ENCODE measurements around the gene CCT5. TPM values are rescaled to one million over a fixed set of nuclear protein-coding genes. Genes with fewer than 3 reads are reported as not detected.
A peak's percentile ranks its signal among the peaks of the same experiment; 100 is the strongest.

The CCT5 gene
- total RNA-seq: 100 to 1,000 TPM; 110 to 135 TPM

DNA sequence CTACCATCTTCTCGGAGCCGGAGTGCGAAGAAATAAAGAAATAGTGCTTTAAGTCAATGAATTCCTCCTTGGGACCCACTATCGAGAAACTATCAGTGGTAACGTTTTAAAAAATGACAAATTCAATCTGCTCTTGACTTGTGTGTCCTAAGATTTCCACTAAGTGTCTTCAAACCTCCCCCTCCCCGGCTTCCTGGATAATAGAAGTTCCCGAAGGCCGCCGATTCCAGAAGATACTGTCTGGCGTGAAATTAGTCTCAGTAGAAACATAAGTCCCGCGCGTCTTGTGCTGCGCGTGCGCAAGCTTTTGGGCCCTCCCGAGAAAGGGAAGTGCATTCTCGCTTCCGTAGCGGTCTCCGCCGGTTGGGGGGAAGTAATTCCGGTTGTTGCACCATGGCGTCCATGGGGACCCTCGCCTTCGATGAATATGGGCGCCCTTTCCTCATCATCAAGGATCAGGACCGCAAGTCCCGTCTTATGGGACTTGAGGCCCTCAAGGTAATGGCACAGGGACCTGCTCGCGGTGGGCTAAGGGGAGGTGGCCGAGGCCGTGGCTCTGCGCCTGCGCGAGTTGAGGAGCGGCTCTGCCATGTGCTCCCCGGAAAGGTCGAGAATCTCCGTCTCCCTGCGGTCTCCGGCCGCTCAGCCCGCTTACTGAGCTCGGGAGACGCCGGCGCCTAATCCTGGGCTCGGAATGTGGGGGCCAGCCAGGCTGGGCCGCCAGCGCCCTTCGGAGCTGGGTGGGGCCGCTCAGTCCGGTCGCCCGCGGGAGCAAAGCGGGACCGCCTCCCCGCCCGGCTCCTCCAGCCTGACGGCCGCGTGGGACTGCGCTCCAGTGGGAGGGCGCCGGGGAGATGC lies at the start of gene CCT5:
CCT5 (plus strand) TSS at position 333 of the 858 bp plus-strand sequence; CDS start at position 394, 61 bp downstream.
- peak; percentile 98 for ATAC-seq (ENCODE audit: insufficient number of reproducible peaks, low FRiP score, low read depth)
- H3K27ac ChIP-seq: peak within 1 kb of the TSS; percentile 74 to 95
- no peaks in the 10 kb centered on the region for H3K27me3 ChIP-seq (replicated peaks; ENCODE audit: insufficient read depth)
- DNase-seq (ENCODE audit: low spot score): peak; percentile 67
- peaks cover 15 to 24% of the 10 kb centered on the region in 2 donors for H3K4me1 ChIP-seq (ENCODE audit: control insufficient read depth in 1 of 2, low read depth in 2 of 2)
- H3K36me3 ChIP-seq: no peaks in the 10 kb centered on the region
- TF ChIP-seq, protein P1, sequence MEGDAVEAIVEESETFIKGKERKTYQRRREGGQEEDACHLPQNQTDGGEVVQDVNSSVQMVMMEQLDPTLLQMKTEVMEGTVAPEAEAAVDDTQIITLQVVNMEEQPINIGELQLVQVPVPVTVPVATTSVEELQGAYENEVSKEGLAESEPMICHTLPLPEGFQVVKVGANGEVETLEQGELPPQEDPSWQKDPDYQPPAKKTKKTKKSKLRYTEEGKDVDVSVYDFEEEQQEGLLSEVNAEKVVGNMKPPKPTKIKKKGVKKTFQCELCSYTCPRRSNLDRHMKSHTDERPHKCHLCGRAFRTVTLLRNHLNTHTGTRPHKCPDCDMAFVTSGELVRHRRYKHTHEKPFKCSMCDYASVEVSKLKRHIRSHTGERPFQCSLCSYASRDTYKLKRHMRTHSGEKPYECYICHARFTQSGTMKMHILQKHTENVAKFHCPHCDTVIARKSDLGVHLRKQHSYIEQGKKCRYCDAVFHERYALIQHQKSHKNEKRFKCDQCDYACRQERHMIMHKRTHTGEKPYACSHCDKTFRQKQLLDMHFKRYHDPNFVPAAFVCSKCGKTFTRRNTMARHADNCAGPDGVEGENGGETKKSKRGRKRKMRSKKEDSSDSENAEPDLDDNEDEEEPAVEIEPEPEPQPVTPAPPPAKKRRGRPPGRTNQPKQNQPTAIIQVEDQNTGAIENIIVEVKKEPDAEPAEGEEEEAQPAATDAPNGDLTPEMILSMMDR (IDR thresholded peaks at IDR 0.05): no peak
- H3K4me3 ChIP-seq: peak within 1 kb of the TSS; percentile 93
- no peaks in the 10 kb centered on the region for H3K9me3 ChIP-seq

DNA sequence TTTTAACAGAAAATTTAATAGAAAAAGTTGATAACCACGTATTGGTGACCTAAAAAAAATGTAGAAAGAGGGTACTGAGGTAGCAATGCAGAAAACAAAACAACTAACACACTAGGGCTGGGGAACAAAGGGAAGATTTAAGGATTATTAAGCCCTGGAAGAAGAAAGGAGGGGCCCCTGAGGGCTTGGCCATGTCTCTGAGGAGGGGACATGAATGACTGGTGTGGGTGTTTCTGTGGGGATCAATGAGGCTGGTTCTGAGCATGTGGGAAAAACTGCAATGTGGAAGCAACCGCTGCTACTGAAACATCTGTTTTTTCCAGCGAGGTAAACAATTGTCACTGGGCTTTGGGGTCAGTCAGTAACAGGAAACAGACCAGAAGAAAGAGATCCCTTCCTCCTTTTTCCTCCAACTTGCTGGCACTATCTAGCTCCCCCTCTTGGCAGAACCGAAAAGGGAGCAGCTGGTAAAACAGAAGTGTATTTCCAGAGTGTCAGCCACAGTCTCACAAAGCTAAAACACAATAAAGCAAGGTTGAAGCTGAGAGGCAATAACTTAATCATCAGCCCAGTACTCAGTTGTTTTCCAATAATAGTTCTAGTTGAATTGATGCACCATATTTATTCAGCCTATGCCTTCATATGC lies 48.7 kb upstream of the CCT5 start:
- DNase-seq (ENCODE audit: low spot score): no peak
- no peaks in the 10 kb centered on the region for H3K4me1 ChIP-seq (ENCODE audit: control insufficient read depth in 1 of 2, low read depth in 2 of 2)
- no peak overlapping the region for H3K27ac ChIP-seq
- peaks cover 4% of the 10 kb centered on the region for H3K9me3 ChIP-seq
- ATAC-seq (ENCODE audit: insufficient number of reproducible peaks, low FRiP score, low read depth): no peak
- H3K27me3 ChIP-seq (replicated peaks; ENCODE audit: insufficient read depth): no peaks in the 10 kb centered on the region
- no peak overlapping the region for H3K4me3 ChIP-seq
- H3K36me3 ChIP-seq: no peaks in the 10 kb centered on the region
- TF ChIP-seq, protein P1 (IDR thresholded peaks at IDR 0.05): no peak

DNA sequence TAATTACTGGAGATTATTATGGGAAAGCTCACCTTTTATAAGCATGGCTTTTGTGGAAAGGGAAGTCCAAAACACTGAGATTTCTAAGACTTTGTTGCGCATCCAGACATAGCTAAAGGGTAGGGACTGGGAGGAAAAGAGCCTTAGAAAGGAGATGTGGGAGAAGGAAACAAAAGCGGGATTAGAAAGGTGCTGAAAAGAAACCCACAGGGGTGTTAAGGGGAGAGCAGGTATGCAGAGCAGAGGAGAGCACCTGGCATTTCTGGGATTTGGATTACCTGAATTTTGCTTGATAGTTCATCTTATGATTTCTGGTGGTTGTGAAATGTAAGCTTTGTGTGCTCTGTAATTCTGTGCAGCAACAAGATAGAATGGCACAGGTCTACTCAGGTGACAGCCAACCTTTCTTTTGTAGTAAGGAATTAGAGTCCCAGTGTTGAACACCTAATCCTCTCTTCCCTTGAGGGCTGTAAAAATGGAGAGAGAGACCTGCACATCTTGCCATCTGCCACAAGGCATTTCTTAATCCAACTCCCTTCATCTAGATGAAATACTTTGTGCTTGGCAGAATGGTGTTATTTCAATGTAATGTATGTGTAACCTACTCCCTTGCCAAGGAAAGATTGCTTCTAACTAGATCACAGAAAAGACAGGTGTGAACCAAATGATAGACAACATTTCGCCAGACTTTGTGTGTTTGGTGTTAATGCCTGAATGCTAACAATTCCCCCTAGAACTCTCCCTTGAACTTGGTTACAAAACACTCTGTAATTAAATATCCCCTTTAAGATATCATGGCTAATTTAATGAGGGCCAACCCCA lies 47.8 kb upstream of the CCT5 start:
- DNase-seq (ENCODE audit: low spot score) (no peak), ATAC-seq (ENCODE audit: insufficient number of reproducible peaks, low FRiP score, low read depth) (no peak)
- Histone ChIP-seq H3K27ac (no peak overlapping the region), H3K4me1 (ENCODE audit: control insufficient read depth in 1 of 2, low read depth in 2 of 2) (no peaks in the 10 kb centered on the region), H3K4me3 (no peak overlapping the region), H3K36me3 (no peaks in the 10 kb centered on the region), H3K9me3 (peaks cover 4% of the 10 kb centered on the region), H3K27me3 (replicated peaks; ENCODE audit: insufficient read depth) (no peaks in the 10 kb centered on the region)
- TF ChIP-seq, protein P1 (IDR thresholded peaks at IDR 0.05): no peak

- TF ChIP-seq, protein P1 (IDR thresholded peaks at IDR 0.05): no peak
- Histone ChIP-seq H3K9me3 (no peaks in the 10 kb centered on the region), H3K4me3 (no peak overlapping the region), H3K27ac (no peak overlapping the region), H3K4me1 (ENCODE audit: control insufficient read depth in 1 of 2, low read depth in 2 of 2) (no peaks in the 10 kb centered on the region), H3K27me3 (replicated peaks; ENCODE audit: insufficient read depth) (no peaks in the 10 kb centered on the region), H3K36me3 (no peaks in the 10 kb centered on the region)
- DNase-seq (ENCODE audit: low spot score): no peak
- no peak for ATAC-seq (ENCODE audit: insufficient number of reproducible peaks, low FRiP score, low read depth)
These were observed 41.1 kb upstream of the CCT5 start for GRCh38 chr5:10209004-10209403.

GRCh38 chr5:10213316-10213715 lies 36.8 kb upstream of the CCT5 start:
- DNase-seq (ENCODE audit: low spot score) (no peak), ATAC-seq (ENCODE audit: insufficient number of reproducible peaks, low FRiP score, low read depth) (no peak)
- no peaks in the 10 kb centered on the region for H3K4me1 ChIP-seq (ENCODE audit: control insufficient read depth in 1 of 2, low read depth in 2 of 2)
- H3K4me3 ChIP-seq: no peak overlapping the region
- no peaks in the 10 kb centered on the region for H3K36me3 ChIP-seq
- TF ChIP-seq, protein P1 (IDR thresholded peaks at IDR 0.05): no peak
- H3K27me3 ChIP-seq (replicated peaks; ENCODE audit: insufficient read depth): no peaks in the 10 kb centered on the region
- H3K9me3 ChIP-seq: no peaks in the 10 kb centered on the region
- H3K27ac ChIP-seq: no peak overlapping the region

Data from thoracic aorta (tissue), 2 donors.